Lower leg skin (tissue), 3 donors: Measurements from ENCODE around the gene TNIK.

ENCODE experiments used
- POLR2A ChIP-seq, 2 donors: fragments of 450-650 bp; IDR thresholded peaks; one replicate each; pipeline ENCODE4 v1.6.1; 2016 to 2017; ENCODE audit warnings: antibody characterized with exemption in 2 of 2, mild to moderate bottlenecking in 1 of 2, moderate library complexity in 1 of 2
- TF ChIP-seq, protein P1 (sequence below), 3 donors: fragments of 450-650 bp; IDR thresholded peaks; one replicate each; pipeline ENCODE4 v1.5.1; 2016; ENCODE audit warnings: antibody characterized with exemption in 3 of 3, mild to moderate bottlenecking in 3 of 3, moderate library complexity in 2 of 3

- TF ChIP-seq POLR2A (IDR thresholded peaks at IDR 0.05), result no peak
- TF ChIP-seq, protein P1, sequence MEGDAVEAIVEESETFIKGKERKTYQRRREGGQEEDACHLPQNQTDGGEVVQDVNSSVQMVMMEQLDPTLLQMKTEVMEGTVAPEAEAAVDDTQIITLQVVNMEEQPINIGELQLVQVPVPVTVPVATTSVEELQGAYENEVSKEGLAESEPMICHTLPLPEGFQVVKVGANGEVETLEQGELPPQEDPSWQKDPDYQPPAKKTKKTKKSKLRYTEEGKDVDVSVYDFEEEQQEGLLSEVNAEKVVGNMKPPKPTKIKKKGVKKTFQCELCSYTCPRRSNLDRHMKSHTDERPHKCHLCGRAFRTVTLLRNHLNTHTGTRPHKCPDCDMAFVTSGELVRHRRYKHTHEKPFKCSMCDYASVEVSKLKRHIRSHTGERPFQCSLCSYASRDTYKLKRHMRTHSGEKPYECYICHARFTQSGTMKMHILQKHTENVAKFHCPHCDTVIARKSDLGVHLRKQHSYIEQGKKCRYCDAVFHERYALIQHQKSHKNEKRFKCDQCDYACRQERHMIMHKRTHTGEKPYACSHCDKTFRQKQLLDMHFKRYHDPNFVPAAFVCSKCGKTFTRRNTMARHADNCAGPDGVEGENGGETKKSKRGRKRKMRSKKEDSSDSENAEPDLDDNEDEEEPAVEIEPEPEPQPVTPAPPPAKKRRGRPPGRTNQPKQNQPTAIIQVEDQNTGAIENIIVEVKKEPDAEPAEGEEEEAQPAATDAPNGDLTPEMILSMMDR (IDR thresholded peaks at IDR 0.05), result no peak
Observed at GRCh38 chr3:171309906-171310359, 150.3 kb downstream of the TNIK start.
